Measurements from ENCODE around the gene MMP13. TPM values are rescaled to one million over a fixed set of nuclear protein-coding genes. Genes with fewer than 3 reads are reported as not detected.

Gene MMP13
- total RNA-seq, 2 donors from 2014 or later, result not detected

- no peak for TF ChIP-seq CTCF (IDR thresholded peaks at IDR 0.05)
- ATAC-seq (ENCODE audit: insufficient number of reproducible peaks, low FRiP score, low read depth) (no peak), DNase-seq (ENCODE audit: low spot score) (no peak)
- Histone ChIP-seq H3K4me1 (ENCODE audit: control insufficient read depth in 1 of 2, low read depth in 2 of 2) (no peaks in the 10 kb centered on the region), H3K27ac (no peak overlapping the region), H3K9me3 (no peaks in the 10 kb centered on the region), H3K4me3 (no peak overlapping the region), H3K36me3 (no peaks in the 10 kb centered on the region), H3K27me3 (replicated peaks; ENCODE audit: insufficient read depth) (no peaks in the 10 kb centered on the region)
Observed at GRCh38 chr11:102900346-102900745, 55.2 kb downstream of the MMP13 start.

Other genes with a start within 250 kb of the MMP13 start
- gene MMP27, start 250.0 kb downstream of the MMP13 start, total RNA-seq, result not detected
- gene MMP8, start 230.8 kb downstream of the MMP13 start, total RNA-seq, result not detected
- not detected for gene MMP10, start 175.1 kb downstream of the MMP13 start, total RNA-seq
- under 1 TPM in 1 of 2 donors, not detected in 1; 0.71 TPM for gene MMP1, start 157.6 kb downstream of the MMP13 start, total RNA-seq
- 1 to 10 TPM; 4.2 to 8.9 TPM for gene MMP3, start 112.1 kb downstream of the MMP13 start, total RNA-seq
- gene MMP12, start 80.8 kb downstream of the MMP13 start, total RNA-seq, result not detected
- 10 to 100 TPM; 26.5 to 63.0 TPM for gene DCUN1D5, start 136.4 kb upstream of the MMP13 start, total RNA-seq
- 10 to 100 TPM in 1 of 2 donors, 1 to 10 TPM in 1; 7.3 to 20.0 TPM for gene DYNC2H1, start 153.7 kb upstream of the MMP13 start, total RNA-seq